Hepatocyte (in vitro differentiated cells): ENCODE measurements around the gene MAGI3.

ENCODE experiments used
- CTCF ChIP-seq: fragments of 200-600 bp; sonication (generic); IDR thresholded peaks from 2 replicates; pipeline ENCODE4 v1.5.1; 2016; ENCODE audit warnings: antibody characterized with exemption, mild to moderate bottlenecking; ENCODE audit not compliant: poor library complexity
- EZH2 ChIP-seq: fragments of 200-600 bp; sonication (generic); IDR thresholded peaks from 2 replicates; pipeline ENCODE4 v1.6.1; 2016; ENCODE audit warnings: antibody characterized with exemption, mild to moderate bottlenecking, borderline replicate concordance
- EZH2phosphoT487 ChIP-seq: fragments of 200-600 bp; sonication (generic); IDR thresholded peaks from one replicate; pipeline ENCODE4 v1.6.1; 2018; ENCODE audit warnings: antibody characterized with exemption, mild to moderate bottlenecking, low read depth, moderate library complexity; ENCODE audit not compliant: unreplicated experiment, severe bottlenecking

GRCh38 chr1:113389953-113390834, at the start of gene MAGI3:
- TF ChIP-seq CTCF (no peak), EZH2 (no peak), EZH2phosphoT487 (no peak)
